ENCODE results near the gene DDAH1. TPM values are rescaled to one million over a fixed set of nuclear protein-coding genes. Genes with fewer than 3 reads are reported as not detected.
A peak's percentile ranks its signal among the peaks of the same experiment; 100 is the strongest.
"Not testable (repeated sequence)": the region's sequence is repeated elsewhere in the genome, so short reads cannot be mapped to it uniquely, and the experiment has no call there.

Gene DDAH1
- under 1 TPM; 0.09 to 0.11 TPM for total RNA-seq

- intact Hi-C loops (cut with DNase I, micrococcal nuclease), result loop anchor here (2.0 to 10.0 kb wide), 2 partner anchors 116 to 160 kb away; partner anchors contain the start of gene CCN1 (in 1 of the 2)
- H3K4me3 Mint-ChIP-seq, result peak within 1 kb of the TSS; percentile 52
- no peaks in the 10 kb centered on the region for H3K36me3 Mint-ChIP-seq (ENCODE audit: low read depth)
- no peaks in the 10 kb centered on the region for H3K9me3 Mint-ChIP-seq (ENCODE audit: low read depth)
- peak; percentile 39 for DNase-seq
- H3K27ac Mint-ChIP-seq, result no peak within 1 kb of the TSS
- H3K27me3 Mint-ChIP-seq, result peaks cover 54% of the 10 kb centered on the region
- ChIA-PET POLR2A (no interaction called here), CTCF (interaction anchor here (1.4 kb wide), 1 partner anchor 115 kb away, joined by 3 read pairs; the partner anchor contains the start of gene CCN1)
- peak; percentile 71 for ATAC-seq
- peaks cover 4% of the 10 kb centered on the region for H3K4me1 Mint-ChIP-seq
Measured at GRCh38 chr1:85465099-85465785, at the start of gene DDAH1. Gene DDAH1 (minus strand): TSS chr1:85465159. CDS start chr1:85465045, 114 bp downstream.

- H3K36me3 Mint-ChIP-seq (ENCODE audit: low read depth); H3K27me3 Mint-ChIP-seq; H3K27ac Mint-ChIP-seq; CTCF ChIA-PET; H3K4me3 Mint-ChIP-seq; intact Hi-C loops (cut with DNase I, micrococcal nuclease); H3K4me1 Mint-ChIP-seq; ATAC-seq; POLR2A ChIA-PET; DNase-seq: not testable (repeated sequence)
- peaks cover 11% of the 10 kb centered on the region for H3K9me3 Mint-ChIP-seq (ENCODE audit: low read depth)
Measured at GRCh38 chr1:85513998-85514397, 49.0 kb upstream of the DDAH1 start.

GRCh38 chr1:85504417-85504816 is 39.5 kb upstream of the DDAH1 start:
- POLR2A ChIA-PET, result no interaction called here
- Mint-ChIP-seq H3K4me1 (no peaks in the 10 kb centered on the region), H3K27me3 (peaks cover 19% of the 10 kb centered on the region), H3K27ac (no peak overlapping the region), H3K36me3 (ENCODE audit: low read depth) (no peaks in the 10 kb centered on the region), H3K4me3 (no peak overlapping the region), H3K9me3 (ENCODE audit: low read depth) (peaks cover 12% of the 10 kb centered on the region)
- intact Hi-C loops (cut with DNase I, micrococcal nuclease), result no loop called here
- ATAC-seq (peak; percentile 60), DNase-seq (no peak)
- CTCF ChIA-PET, result no interaction called here

- no peak overlapping the region for H3K4me3 Mint-ChIP-seq
- peaks cover 12% of the 10 kb centered on the region for H3K9me3 Mint-ChIP-seq (ENCODE audit: low read depth)
- H3K27ac Mint-ChIP-seq, result no peak overlapping the region
- DNase-seq (no peak), ATAC-seq (no peak)
- intact Hi-C loops (cut with DNase I, micrococcal nuclease), result no loop called here
- H3K36me3 Mint-ChIP-seq (ENCODE audit: low read depth), result no peaks in the 10 kb centered on the region
- H3K4me1 Mint-ChIP-seq, result no peaks in the 10 kb centered on the region
- CTCF ChIA-PET, result no interaction called here
- peaks cover 19% of the 10 kb centered on the region for H3K27me3 Mint-ChIP-seq
- POLR2A ChIA-PET, result interaction anchor here (0.7 kb wide), 1 partner anchor 66 kb away, joined by 3 read pairs; no protein-coding TSS in a partner anchor
Measured at GRCh38 chr1:85502625-85503083, 37.7 kb upstream of the DDAH1 start.

GRCh38 chr1:85502171-85502570 is 37.2 kb upstream of the DDAH1 start:
- peaks cover 12% of the 10 kb centered on the region for H3K9me3 Mint-ChIP-seq (ENCODE audit: low read depth)
- DNase-seq, result no peak
- no peak overlapping the region for H3K4me3 Mint-ChIP-seq
- intact Hi-C loops (cut with DNase I, micrococcal nuclease), result no loop called here
- no peak overlapping the region for H3K27ac Mint-ChIP-seq
- ChIA-PET POLR2A (interaction anchor here (0.7 kb wide), 1 partner anchor 67 kb away, joined by 3 read pairs; no protein-coding TSS in a partner anchor), CTCF (interaction anchor here (1.2 kb wide), 1 partner anchor 18 kb away, joined by 3 read pairs; no protein-coding TSS in a partner anchor)
- no peaks in the 10 kb centered on the region for H3K4me1 Mint-ChIP-seq
- peaks cover 19% of the 10 kb centered on the region for H3K27me3 Mint-ChIP-seq
- no peaks in the 10 kb centered on the region for H3K36me3 Mint-ChIP-seq (ENCODE audit: low read depth)
- no peak for ATAC-seq

GRCh38 chr1:85501355-85501898 is 36.5 kb upstream of the DDAH1 start:
- peaks cover 12% of the 10 kb centered on the region for H3K9me3 Mint-ChIP-seq (ENCODE audit: low read depth)

GRCh38 chr1:85496941-85497582 is 32.1 kb upstream of the DDAH1 start:
- Mint-ChIP-seq H3K4me1 (no peaks in the 10 kb centered on the region), H3K4me3 (no peak overlapping the region), H3K27me3 (peaks cover 5% of the 10 kb centered on the region), H3K27ac (no peak overlapping the region), H3K9me3 (ENCODE audit: low read depth) (peaks cover 12% of the 10 kb centered on the region), H3K36me3 (ENCODE audit: low read depth) (no peaks in the 10 kb centered on the region)
- ATAC-seq (no peak), DNase-seq (no peak)
- intact Hi-C loops (cut with DNase I, micrococcal nuclease), result no loop called here
- ChIA-PET CTCF (no interaction called here), POLR2A (no interaction called here)

More at GRCh38 chr1:85501355-85501898, 36.5 kb upstream of the DDAH1 start:
- Mint-ChIP-seq H3K27me3 (peaks cover 16% of the 10 kb centered on the region), H3K27ac (no peak overlapping the region), H3K36me3 (ENCODE audit: low read depth) (no peaks in the 10 kb centered on the region), H3K4me3 (no peak overlapping the region), H3K4me1 (no peaks in the 10 kb centered on the region)
- ATAC-seq (no peak), DNase-seq (no peak)
- POLR2A ChIA-PET, result no interaction called here
- intact Hi-C loops (cut with DNase I, micrococcal nuclease), result no loop called here
- CTCF ChIA-PET, result interaction anchor here (1.2 to 1.3 kb wide), 2 partner anchors 17 to 80 kb away, joined by 3 to 4 read pairs; no protein-coding TSS in a partner anchor

GRCh38 chr1:85495556-85495955 is 30.6 kb upstream of the DDAH1 start:
- DNase-seq (no peak), ATAC-seq (no peak)
- Mint-ChIP-seq H3K4me1 (no peaks in the 10 kb centered on the region), H3K27ac (no peak overlapping the region), H3K4me3 (no peak overlapping the region), H3K27me3 (no peaks in the 10 kb centered on the region), H3K9me3 (ENCODE audit: low read depth) (peaks cover 5% of the 10 kb centered on the region), H3K36me3 (ENCODE audit: low read depth) (no peaks in the 10 kb centered on the region)
- POLR2A ChIA-PET, result interaction anchor here (0.6 kb wide), 1 partner anchor 238 kb away, joined by 3 read pairs; no protein-coding TSS in a partner anchor
- intact Hi-C loops (cut with DNase I, micrococcal nuclease), result no loop called here
- CTCF ChIA-PET, result no interaction called here

- ATAC-seq (no peak), DNase-seq (no peak)
- intact Hi-C loops (cut with DNase I, micrococcal nuclease), result no loop called here
- H3K4me1 Mint-ChIP-seq, result no peaks in the 10 kb centered on the region
- H3K4me3 Mint-ChIP-seq, result no peak overlapping the region
- H3K9me3 Mint-ChIP-seq (ENCODE audit: low read depth), result no peaks in the 10 kb centered on the region
- no peak overlapping the region for H3K27ac Mint-ChIP-seq
- H3K36me3 Mint-ChIP-seq (ENCODE audit: low read depth), result no peaks in the 10 kb centered on the region
- H3K27me3 Mint-ChIP-seq, result peaks cover under 1% of the 10 kb centered on the region
- CTCF ChIA-PET, result no interaction called here
- POLR2A ChIA-PET, result interaction anchor here (0.6 kb wide), 1 partner anchor 237 kb away, joined by 3 read pairs; no protein-coding TSS in a partner anchor
Measured at GRCh38 chr1:85494904-85495266, 29.9 kb upstream of the DDAH1 start.

- Mint-ChIP-seq H3K36me3 (ENCODE audit: low read depth) (no peaks in the 10 kb centered on the region), H3K9me3 (ENCODE audit: low read depth) (no peaks in the 10 kb centered on the region), H3K27ac (no peak overlapping the region), H3K27me3 (peaks cover 4% of the 10 kb centered on the region), H3K4me1 (no peaks in the 10 kb centered on the region), H3K4me3 (no peak overlapping the region)
- DNase-seq (no peak), ATAC-seq (no peak)
- CTCF ChIA-PET, result no interaction called here
- intact Hi-C loops (cut with DNase I, micrococcal nuclease), result no loop called here
- POLR2A ChIA-PET, result no interaction called here
Measured at GRCh38 chr1:85494074-85494903, 29.3 kb upstream of the DDAH1 start.

GRCh38 chr1:85490270-85490985 is 25.5 kb upstream of the DDAH1 start:
- DNase-seq, result no peak
- no peak overlapping the region for H3K27ac Mint-ChIP-seq
- CTCF ChIA-PET, result no interaction called here
- intact Hi-C loops (cut with DNase I, micrococcal nuclease), result no loop called here
- no peaks in the 10 kb centered on the region for H3K36me3 Mint-ChIP-seq (ENCODE audit: low read depth)
- POLR2A ChIA-PET, result no interaction called here
- ATAC-seq, result no peak
- no peak overlapping the region for H3K4me3 Mint-ChIP-seq
- H3K9me3 Mint-ChIP-seq (ENCODE audit: low read depth), result no peaks in the 10 kb centered on the region
- H3K4me1 Mint-ChIP-seq, result no peaks in the 10 kb centered on the region
- H3K27me3 Mint-ChIP-seq, result peaks cover 17% of the 10 kb centered on the region
